GM12875 (cell line): ENCODE data around the gene RASA3.

Source experiments
- H3K4me3 ChIP-seq: one replicate; pipeline ENCODE4 v1.5.1; 2011; ENCODE audit warnings: low read depth, low read length, control low read depth
- CTCF ChIP-seq: IDR thresholded peaks from 2 replicates; pipeline ENCODE4 v1.5.1; 2011; ENCODE audit warnings: low read depth, mild to moderate bottlenecking, control low read depth, inconsistent platforms, low read length, moderate library complexity, borderline replicate concordance; ENCODE audit not compliant: insufficient read depth

Gene RASA3

GRCh38 chr13:113965383-113965874, 167.0 kb downstream of the RASA3 start:
- no peak for TF ChIP-seq CTCF

GRCh38 chr13:113964251-113964995, 168.0 kb downstream of the RASA3 start:
- no peak for TF ChIP-seq CTCF
- no peak overlapping the region for H3K4me3 ChIP-seq

More at GRCh38 chr13:113965383-113965874, 167.0 kb downstream of the RASA3 start:
- no peak overlapping the region for H3K4me3 ChIP-seq

- no peak overlapping the region for H3K4me3 ChIP-seq
- TF ChIP-seq CTCF = no peak
These were observed 169.0 kb downstream of the RASA3 start for GRCh38 chr13:113963376-113963775.

GRCh38 chr13:113962975-113963374, 169.4 kb downstream of the RASA3 start:
- H3K4me3 ChIP-seq = no peak overlapping the region
- TF ChIP-seq CTCF = no peak

- TF ChIP-seq CTCF = no peak
- no peak overlapping the region for H3K4me3 ChIP-seq
These were observed 170.0 kb downstream of the RASA3 start for GRCh38 chr13:113962386-113962785.

- no peak for TF ChIP-seq CTCF
- no peak overlapping the region for H3K4me3 ChIP-seq
These were observed 172.0 kb downstream of the RASA3 start for GRCh38 chr13:113960276-113960948.
